ENCODE data around the gene LCN15.

Gene LCN15

DNA sequence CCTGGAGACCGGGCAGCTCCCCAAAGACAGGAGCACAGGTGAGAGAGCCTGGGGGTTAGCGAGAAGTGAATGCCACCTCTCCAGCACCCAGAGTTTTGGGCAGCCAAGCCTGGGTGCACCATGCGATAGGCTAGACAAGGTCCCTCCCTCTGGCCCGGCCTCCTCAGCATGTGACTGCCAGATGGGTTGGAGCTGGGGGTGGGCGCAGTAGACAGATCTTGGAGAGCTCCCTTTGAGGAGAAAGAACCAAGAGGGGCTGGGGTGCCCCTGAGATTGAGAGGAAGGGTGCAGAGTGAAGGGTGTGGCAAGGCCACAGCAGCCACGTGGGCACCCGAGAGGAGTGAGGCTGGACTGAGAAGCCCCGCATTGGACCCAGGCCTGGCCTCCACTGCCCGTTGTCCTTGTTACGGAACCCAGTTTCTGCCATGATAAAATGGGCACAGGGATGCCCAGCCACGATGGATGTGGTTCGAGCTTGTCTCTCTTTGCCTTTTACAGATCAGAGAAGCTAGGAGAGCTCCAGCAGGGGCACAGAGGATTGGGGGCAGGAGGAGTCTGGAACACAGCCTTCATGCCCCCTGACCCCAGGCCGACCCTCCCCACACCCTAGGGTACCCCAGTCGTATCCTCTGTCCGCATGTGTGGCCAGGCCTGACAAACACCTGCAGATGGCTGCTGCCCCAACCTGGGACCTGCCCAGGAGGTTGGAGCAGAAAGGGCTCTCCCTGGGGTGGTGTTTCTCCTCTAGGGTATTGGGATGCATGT, 28.2 kb upstream of the LCN15 start:
- Histone ChIP-seq H3K9me3 (ENCODE audit: insufficient read depth, low read length) (no peaks in the 10 kb centered on the region), H3K4me2 (ENCODE audit: low read length) (peak overlapping the region; percentile 79), H3K27ac (ENCODE audit: low read length) (no peak overlapping the region), H3K79me2 (ENCODE audit: low read length) (no peaks in the 10 kb centered on the region), H4K20me1 (ENCODE audit: insufficient read depth, low read length) (no peaks in the 10 kb centered on the region), H3K9ac (ENCODE audit: low read length) (no peak overlapping the region), H3K27me3 (ENCODE audit: low read depth, low read length) (peaks cover 16% of the 10 kb centered on the region), H3K36me3 (replicated peaks; ENCODE audit: low read depth, low read length) (peaks cover 6% of the 10 kb centered on the region), H3K4me1 (ENCODE audit: low read length) (peaks cover 40% of the 10 kb centered on the region), H2AFZ (ENCODE audit: low read depth, low read length) (no peak overlapping the region), H3K4me3 (ENCODE audit: low read length) (peak overlapping the region; percentile 88)
- TF ChIP-seq, protein P1, sequence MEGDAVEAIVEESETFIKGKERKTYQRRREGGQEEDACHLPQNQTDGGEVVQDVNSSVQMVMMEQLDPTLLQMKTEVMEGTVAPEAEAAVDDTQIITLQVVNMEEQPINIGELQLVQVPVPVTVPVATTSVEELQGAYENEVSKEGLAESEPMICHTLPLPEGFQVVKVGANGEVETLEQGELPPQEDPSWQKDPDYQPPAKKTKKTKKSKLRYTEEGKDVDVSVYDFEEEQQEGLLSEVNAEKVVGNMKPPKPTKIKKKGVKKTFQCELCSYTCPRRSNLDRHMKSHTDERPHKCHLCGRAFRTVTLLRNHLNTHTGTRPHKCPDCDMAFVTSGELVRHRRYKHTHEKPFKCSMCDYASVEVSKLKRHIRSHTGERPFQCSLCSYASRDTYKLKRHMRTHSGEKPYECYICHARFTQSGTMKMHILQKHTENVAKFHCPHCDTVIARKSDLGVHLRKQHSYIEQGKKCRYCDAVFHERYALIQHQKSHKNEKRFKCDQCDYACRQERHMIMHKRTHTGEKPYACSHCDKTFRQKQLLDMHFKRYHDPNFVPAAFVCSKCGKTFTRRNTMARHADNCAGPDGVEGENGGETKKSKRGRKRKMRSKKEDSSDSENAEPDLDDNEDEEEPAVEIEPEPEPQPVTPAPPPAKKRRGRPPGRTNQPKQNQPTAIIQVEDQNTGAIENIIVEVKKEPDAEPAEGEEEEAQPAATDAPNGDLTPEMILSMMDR (IDR thresholded peaks at IDR 0.05; ENCODE audit: low read depth, low read length), result no peak
- no peak for TF ChIP-seq EZH2phosphoT487 (IDR thresholded peaks at IDR 0.05; ENCODE audit: low read depth)

DNA sequence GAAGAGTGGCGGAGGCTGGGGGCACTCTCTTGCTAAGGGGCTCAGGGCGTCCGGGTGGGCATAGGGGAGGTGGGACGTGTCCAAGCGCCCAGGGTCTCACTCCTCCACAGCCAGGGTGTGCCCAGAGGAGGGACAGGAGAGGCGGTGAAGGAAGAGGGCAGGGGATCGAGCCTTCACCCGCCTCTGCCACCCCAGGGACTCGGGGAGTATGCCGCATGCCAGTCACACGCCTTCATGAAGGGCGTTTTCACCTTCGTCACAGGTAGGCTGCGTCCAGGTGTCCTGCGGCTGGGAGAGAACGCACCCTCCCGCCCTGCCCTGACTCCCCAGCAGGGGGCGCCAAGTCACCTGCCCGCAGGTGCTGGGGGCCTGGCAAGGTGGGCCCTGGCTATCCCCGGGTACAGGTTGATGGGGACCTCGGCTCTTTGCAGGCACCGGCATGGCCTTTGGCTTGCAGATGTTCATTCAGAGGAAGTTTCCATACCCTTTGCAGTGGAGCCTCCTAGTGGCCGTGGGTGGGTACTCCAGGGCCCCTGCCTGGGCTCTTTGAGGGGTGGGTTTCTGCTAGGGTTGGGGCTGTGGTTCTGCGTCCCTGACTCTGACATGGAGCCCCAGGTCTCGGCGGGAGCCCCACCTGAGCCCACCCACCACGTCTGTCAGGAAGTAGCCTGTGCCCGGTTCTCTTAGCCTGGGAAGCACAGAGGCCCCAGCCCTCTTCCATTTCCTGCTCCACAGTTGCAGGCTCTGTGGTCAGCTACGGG, 27.4 kb upstream of the LCN15 start:
- peak overlapping the region; percentile 72 for H3K27ac ChIP-seq (ENCODE audit: low read length)
- peak overlapping the region; percentile 79 for H3K4me2 ChIP-seq (ENCODE audit: low read length)
- peak overlapping the region; percentile 88 for H3K4me3 ChIP-seq (ENCODE audit: low read length)
- TF ChIP-seq EZH2phosphoT487 (IDR thresholded peaks at IDR 0.05; ENCODE audit: low read depth), result no peak
- TF ChIP-seq, protein P1 (IDR thresholded peaks at IDR 0.05; ENCODE audit: low read depth, low read length), result peak; percentile 99
- peaks cover 16% of the 10 kb centered on the region for H3K27me3 ChIP-seq (ENCODE audit: low read depth, low read length)
- no peaks in the 10 kb centered on the region for H3K79me2 ChIP-seq (ENCODE audit: low read length)
- H2AFZ ChIP-seq (ENCODE audit: low read depth, low read length), result no peak overlapping the region
- peak overlapping the region; percentile 92 for H3K9ac ChIP-seq (ENCODE audit: low read length)
- H4K20me1 ChIP-seq (ENCODE audit: insufficient read depth, low read length), result no peaks in the 10 kb centered on the region
- H3K4me1 ChIP-seq (ENCODE audit: low read length), result peaks cover 43% of the 10 kb centered on the region
- H3K36me3 ChIP-seq (replicated peaks; ENCODE audit: low read depth, low read length), result peaks cover 6% of the 10 kb centered on the region
- H3K9me3 ChIP-seq (ENCODE audit: insufficient read depth, low read length), result no peaks in the 10 kb centered on the region

DNA sequence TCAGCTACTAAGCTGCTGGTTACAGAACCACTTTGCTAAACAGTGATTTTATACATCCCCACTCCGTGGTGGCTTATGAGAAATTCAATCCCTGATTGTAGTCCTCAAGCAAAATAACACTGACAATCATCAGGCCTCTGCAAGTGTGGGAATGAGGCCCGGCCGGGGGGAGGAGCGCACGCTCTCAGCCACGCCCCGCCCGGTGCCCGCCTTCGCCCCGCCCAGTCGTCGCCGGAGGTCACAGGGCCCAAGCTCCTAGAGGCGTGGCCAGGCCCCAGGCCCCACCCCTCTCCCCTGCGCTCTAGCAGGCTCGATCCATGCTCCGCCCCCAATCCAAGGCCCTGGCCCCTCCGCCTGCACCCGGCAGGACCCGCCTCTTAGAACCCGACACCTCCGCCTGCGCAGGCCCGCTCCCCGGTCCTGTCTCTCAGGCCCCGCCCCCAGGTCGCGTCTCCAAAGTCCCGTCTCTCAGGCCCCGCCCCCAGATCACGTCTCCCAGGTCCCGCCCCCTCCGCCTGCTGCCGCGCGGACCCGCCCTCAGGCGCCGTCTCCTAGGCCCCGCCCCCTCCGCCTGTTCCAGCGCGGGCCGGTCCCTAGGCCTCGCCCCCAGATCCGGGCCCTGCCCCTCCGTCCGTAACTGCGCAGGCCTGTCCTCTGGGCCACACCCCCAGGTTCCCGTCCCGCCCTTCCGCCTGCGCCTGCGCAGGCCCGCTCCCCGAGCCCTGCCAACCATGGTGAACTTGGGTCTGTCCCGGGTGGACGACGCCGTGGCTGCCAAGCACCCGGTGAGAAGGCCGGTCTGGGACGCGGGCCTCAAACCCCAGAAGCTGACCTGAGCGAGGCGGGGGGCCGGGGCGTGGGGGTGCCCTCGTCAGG, 26.6 kb upstream of the LCN15 start, which contains the start of gene TMEM141:
TMEM141 (plus strand) TSS at position 705 of the 876 bp plus-strand sequence; CDS start at position 732, 27 bp downstream.
- Histone ChIP-seq H3K4me3 (ENCODE audit: low read length) (peak within 1 kb of the TSS; percentile 88), H3K36me3 (replicated peaks; ENCODE audit: low read depth, low read length) (peaks cover 6% of the 10 kb centered on the region), H2AFZ (ENCODE audit: low read depth, low read length) (no peak within 1 kb of the TSS), H3K27me3 (ENCODE audit: low read depth, low read length) (peaks cover 11% of the 10 kb centered on the region), H4K20me1 (ENCODE audit: insufficient read depth, low read length) (no peaks in the 10 kb centered on the region), H3K4me2 (ENCODE audit: low read length) (peak within 1 kb of the TSS; percentile 79), H3K9ac (ENCODE audit: low read length) (peak within 1 kb of the TSS; percentile 92), H3K9me3 (ENCODE audit: insufficient read depth, low read length) (no peaks in the 10 kb centered on the region), H3K4me1 (ENCODE audit: low read length) (peaks cover 39% of the 10 kb centered on the region), H3K27ac (ENCODE audit: low read length) (peak within 1 kb of the TSS; percentile 72), H3K79me2 (ENCODE audit: low read length) (no peaks in the 10 kb centered on the region)
- TF ChIP-seq, protein P1 (IDR thresholded peaks at IDR 0.05; ENCODE audit: low read depth, low read length), result no peak
- TF ChIP-seq EZH2phosphoT487 (IDR thresholded peaks at IDR 0.05; ENCODE audit: low read depth), result no peak

Data from OCI-LY3 (cell line).